Right lobe of liver (tissue), 6 donors: Measurements from ENCODE around the gene RNF19B. TPM values are rescaled to one million over a fixed set of nuclear protein-coding genes. Genes with fewer than 3 reads are reported as not detected.

Experiments used
- ATAC-seq, 4 donors: fragments of 200-7000 bp; cut with Tn5 transposase; one replicate each; pipeline ENCODE4 v1.9.1; 2020; ENCODE audit warnings: mild to moderate bottlenecking in 4 of 4, moderate library complexity in 4 of 4
- DNase-seq, 3 donors: peaks; one replicate each; pipeline ENCODE4 v3.0.0-alpha.2; 2020
- H3K27ac ChIP-seq, 3 donors: fragments of 200-600 bp; one replicate each; pipeline ENCODE4 v1.8.0; 2022
- H3K27me3 ChIP-seq, 2 donors: fragments of 200-600 bp; one replicate each; pipeline ENCODE4 v1.8.0; 2022
- H3K36me3 ChIP-seq, 4 donors: fragments of 200-600 bp; sonication (generic) in 1 of 4; one replicate each; pipeline versions ENCODE4 v1.5.1 to v1.8.0; 2017 to 2022; ENCODE audit warnings: control low read depth in 1 of 4
- H3K4me1 ChIP-seq, 4 donors: fragments of 200-600 bp; sonication (generic) in 1 of 4; one replicate each; pipeline versions ENCODE4 v1.5.1 to v1.8.0; 2017 to 2022; ENCODE audit warnings: control low read depth in 1 of 4
- H3K4me3 ChIP-seq, 3 donors: fragments of 200-600 bp; one replicate each; pipeline ENCODE4 v1.8.0; 2022
- H3K9me3 ChIP-seq, 4 donors: fragments of 200-600 bp; sonication (generic) in 1 of 4; one replicate each; pipeline versions ENCODE4 v1.5.1 to v1.8.0; 2017 to 2022; ENCODE audit warnings: control low read depth in 1 of 4
- CTCF ChIP-seq, 4 donors: fragments of 200-600 bp in 3 of 4; fragments of 450-650 bp in 1 of 4; IDR thresholded peaks; one replicate each; pipeline versions ENCODE4 v1.5.1 to v1.8.0; 2016 to 2022; ENCODE audit warnings: antibody characterized with exemption in 4 of 4, mild to moderate bottlenecking in 2 of 4
- POLR2A ChIP-seq: fragments of 450-650 bp; IDR thresholded peaks from one replicate; pipeline ENCODE4 v1.6.1; 2017; ENCODE audit warnings: antibody characterized with exemption, mild to moderate bottlenecking
- WGBS: methylation state at CpG from one replicate; pipeline ENCODE4 v1.1.6; 2018; ENCODE audit warnings: low coverage, low lambda C conversion rate; ENCODE audit not compliant: insufficient coverage; ENCODE audit errors: missing lambda C conversion rate; 5-methylcytosine and 5-hydroxymethylcytosine counted together
- intact Hi-C, 2 donors: fragments of 100-400 bp; cut with DNase I; formaldehyde crosslinking; loops; one replicate each; pipeline versions ENCODE4 v1.11.2 to v1.14.1; 2022
- total RNA-seq, 6 experiments: library from RNA; depleted of rRNA in 2 of 6; stranded (reverse); fragments of >200 nt in 2 of 6; fragmentation: NEBNext Ultra II Directional in 3 of 6; extraction: Animal tissue kit (Norgen Biotek cat#: 25700) in 3 of 6; gene quantifications; one replicate each; pipeline versions ENCODE4 v1.1.0 to v1.2.4, GENCODE V29; 2016 to 2023
- donor health status: DM: no; HTN: yes; CAD: no.
- donor health status: DM: no; HTN: no; CAD: no.
- donor health status: DM: no; HTN: no; CAD: no.
- donor health status: DM: no; HTN: yes; CAD: no.
- donor health status: DM: no; HTN: yes; CAD: no.

RNF19B gene
- total RNA-seq, 6 experiments from 2014 or later = 4.6 to 12.1 (median 8.3) TPM

GRCh38 chr1:32901823-32902534, 62.6 kb downstream of the RNF19B start:
- 39% methylated on average over 15 of the region's 24 CpGs for WGBS
- no peak for DNase-seq
- Histone ChIP-seq H3K4me1 (peaks cover 0 to 13% (median 2%) of the 10 kb centered on the region in 4 donors), H3K4me3 (peak overlapping the region; percentile 38 to 57 (median 44)), H3K27me3 (no peaks in the 10 kb centered on the region), H3K27ac (no peak overlapping the region), H3K36me3 (no peaks in the 10 kb centered on the region), H3K9me3 (no peaks in the 10 kb centered on the region)
- intact Hi-C loops = no loop called here
- TF ChIP-seq POLR2A (no peak), CTCF (IDR thresholded peaks at IDR 0.05) (no peak)
- no peak for ATAC-seq

GRCh38 chr1:32900956-32901822, 63.4 kb downstream of the RNF19B start, which contains the start of gene TMEM54:
Gene TMEM54 (minus strand): TSS chr1:32901389. CDS start chr1:32901238, 151 bp downstream.
- Histone ChIP-seq H3K27ac (no peak within 1 kb of the TSS), H3K27me3 (no peaks in the 10 kb centered on the region), H3K4me1 (peaks cover 0 to 13% (median 2%) of the 10 kb centered on the region in 4 donors), H3K36me3 (no peaks in the 10 kb centered on the region), H3K4me3 (peak within 1 kb of the TSS; percentile 49 to 57 (median 51)), H3K9me3 (no peaks in the 10 kb centered on the region)
- ATAC-seq = peak; percentile 66 to 79 (median 76)
- peak; percentile 14 for TF ChIP-seq POLR2A
- TF ChIP-seq CTCF (IDR thresholded peaks at IDR 0.05) = no peak
- peak in 1 of 3 donors; percentile 73 for DNase-seq
- WGBS = 30% methylated on average over 3 of the region's 92 CpGs
- intact Hi-C loops = no loop called here

GRCh38 chr1:32900371-32900955, 64.1 kb downstream of the RNF19B start:
- Histone ChIP-seq H3K9me3 (no peaks in the 10 kb centered on the region), H3K27me3 (no peaks in the 10 kb centered on the region), H3K36me3 (no peaks in the 10 kb centered on the region), H3K27ac (no peak overlapping the region), H3K4me3 (peak overlapping the region; percentile 49 to 57 (median 51)), H3K4me1 (peaks cover 0 to 15% (median 2%) of the 10 kb centered on the region in 4 donors)
- no peak for ATAC-seq
- intact Hi-C loops = no loop called here
- TF ChIP-seq CTCF (IDR thresholded peaks at IDR 0.05) (no peak), POLR2A (no peak)
- DNase-seq = no peak
- 40% methylated on average over 21 of the region's 22 CpGs for WGBS

GRCh38 chr1:32899586-32900296, 64.9 kb downstream of the RNF19B start:
- intact Hi-C loops = no loop called here
- ATAC-seq = peak in 1 of 4 donors; percentile 21

More at GRCh38 chr1:32899586-32900296, 64.9 kb downstream of the RNF19B start:
- Histone ChIP-seq H3K27ac (no peak overlapping the region), H3K4me1 (peaks cover 0 to 17% (median 2%) of the 10 kb centered on the region in 4 donors), H3K9me3 (no peaks in the 10 kb centered on the region), H3K27me3 (no peaks in the 10 kb centered on the region), H3K36me3 (no peaks in the 10 kb centered on the region), H3K4me3 (no peak overlapping the region)
- TF ChIP-seq CTCF (IDR thresholded peaks at IDR 0.05) = no peak
- no peak for TF ChIP-seq POLR2A
- WGBS = 63% methylated on average over 2 of the region's 7 CpGs
- DNase-seq = no peak
